ENCODE results near the gene COL15A1.

GRCh38 chr9:99072040-99072394 is 128.3 kb downstream of the COL15A1 start:
- TF ChIP-seq CTCF (IDR thresholded peaks at IDR 0.05; ENCODE audit: low read depth, low read length) (no peak), EZH2phosphoT487 (IDR thresholded peaks at IDR 0.05; ENCODE audit: low read depth) (no peak)
